ENCODE measurements around the gene AHNAK. TPM values are rescaled to one million over a fixed set of nuclear protein-coding genes. Genes with fewer than 3 reads are reported as not detected.
"Not testable (repeated sequence)": the region's sequence is repeated elsewhere in the genome, so short reads cannot be mapped to it uniquely, and the experiment has no call there.

AHNAK gene
- total RNA-seq, 4 donors from 2014 or later = 1,348 to 2,181 (median 1,745) TPM

GRCh38 chr11:62554387-62555167 is 8.0 kb upstream of the AHNAK start:
- Histone ChIP-seq H3K4me1 (peaks cover 15 to 97% (median 63%) of the 10 kb centered on the region in 3 donors), H3K27ac (peak overlapping the region; percentile 93 to 98 (median 95)), H3K4me3 (no peak overlapping the region), H3K9me3 (no peaks in the 10 kb centered on the region), H3K27me3 (no peaks in the 10 kb centered on the region), H3K36me3 (peaks cover 0 to 16% of the 10 kb centered on the region in 2 donors)
- TF ChIP-seq CTCF (IDR thresholded peaks at IDR 0.05) = no peak
- WGBS, 2 donors (ENCODE audit: low coverage in 1 of 2) = 73% methylated on average over 2 of the region's 7 CpGs; no CpG with 5 or more reads in 1 of the 2 donors
- no peak for ATAC-seq

GRCh38 chr11:62553839-62554361 is 7.3 kb upstream of the AHNAK start:
- Histone ChIP-seq H3K27ac (peak overlapping the region; percentile 93 to 98 (median 95)), H3K4me3 (peak overlapping the region in 1 of 2 donors; percentile 35), H3K27me3 (no peaks in the 10 kb centered on the region), H3K9me3 (no peaks in the 10 kb centered on the region), H3K4me1 (peaks cover 15 to 97% (median 66%) of the 10 kb centered on the region in 3 donors), H3K36me3 (peaks cover 0 to 9% of the 10 kb centered on the region in 2 donors)
- ATAC-seq = no peak
- TF ChIP-seq CTCF (IDR thresholded peaks at IDR 0.05) (no peak), POLR2AphosphoS5 (IDR thresholded peaks at IDR 0.05) (no peak), POLR2A (IDR thresholded peaks at IDR 0.05) (no peak), EP300 (IDR thresholded peaks at IDR 0.05) (no peak)
- WGBS, 2 donors (ENCODE audit: low coverage in 1 of 2) = 55 to 59% methylated on average over 4 to 8 of the region's 8 CpGs

GRCh38 chr11:62553080-62553838 is 6.7 kb upstream of the AHNAK start:
- peak overlapping the region; percentile 12 to 35 for H3K4me3 ChIP-seq
- WGBS, 2 donors (ENCODE audit: low coverage in 1 of 2) = 0 to 1% methylated on average over 7 to 11 of the region's 15 CpGs
- no peaks in the 10 kb centered on the region for H3K27me3 ChIP-seq
- peaks cover 0 to 3% of the 10 kb centered on the region in 2 donors for H3K36me3 ChIP-seq
- peaks cover 15 to 100% (median 72%) of the 10 kb centered on the region in 3 donors for H3K4me1 ChIP-seq
- TF ChIP-seq POLR2A (IDR thresholded peaks at IDR 0.05) (peak; percentile 46 to 62), POLR2AphosphoS5 (IDR thresholded peaks at IDR 0.05) (peak; percentile 90), CTCF (IDR thresholded peaks at IDR 0.05) (no peak), EP300 (IDR thresholded peaks at IDR 0.05) (no peak)
- H3K9me3 ChIP-seq = no peaks in the 10 kb centered on the region
- peak overlapping the region; percentile 93 to 98 (median 95) for H3K27ac ChIP-seq
- peak; percentile 89 for ATAC-seq

GRCh38 chr11:62552485-62553079 is 6.0 kb upstream of the AHNAK start:
- Histone ChIP-seq H3K4me3 (peak overlapping the region; percentile 12 to 35), H3K4me1 (peaks cover 15 to 100% (median 76%) of the 10 kb centered on the region in 3 donors), H3K27ac (peak overlapping the region; percentile 93 to 98 (median 95)), H3K9me3 (no peaks in the 10 kb centered on the region), H3K27me3 (no peaks in the 10 kb centered on the region), H3K36me3 (no peaks in the 10 kb centered on the region)
- no peak for ATAC-seq
- TF ChIP-seq EP300 (IDR thresholded peaks at IDR 0.05) = no peak
- TF ChIP-seq POLR2AphosphoS5 (IDR thresholded peaks at IDR 0.05) = no peak
- no peak for TF ChIP-seq CTCF (IDR thresholded peaks at IDR 0.05)
- TF ChIP-seq POLR2A (IDR thresholded peaks at IDR 0.05) = no peak
- WGBS, 2 donors (ENCODE audit: low coverage in 1 of 2) = 9 to 22% methylated on average over 3 to 4 of the region's 4 CpGs

- ATAC-seq, H3K9me3 ChIP-seq, H3K36me3 ChIP-seq, H3K27me3 ChIP-seq, H3K4me3 ChIP-seq: not testable (repeated sequence)
- 86 to 100% methylated on average over 2 of the region's 2 CpGs for WGBS, 2 donors (ENCODE audit: low coverage in 1 of 2)
- Histone ChIP-seq H3K4me1 (peaks cover 12 to 82% (median 57%) of the 10 kb centered on the region in 3 donors), H3K27ac (peak overlapping the region in 3 of 4 donors; percentile 93 to 96 (median 94))
Measured at GRCh38 chr11:62550478-62550877, 3.9 kb upstream of the AHNAK start.

Data from gastroesophageal sphincter (tissue), 4 donors.